ENCODE results near the gene IKZF2. TPM values are rescaled to one million over a fixed set of nuclear protein-coding genes. Genes with fewer than 3 reads are reported as not detected.

The IKZF2 gene
- total RNA-seq, 4 donors from 2014 or later = 37.4 to 69.3 (median 42.7) TPM

GRCh38 chr2:213152065-213152794 lies 818 bp upstream of the IKZF2 start:
- 0 to 1% methylated on average over 35 of the region's 39 CpGs for whole genome bisulfite sequencing, 2 donors
- TF ChIP-seq POLR2A (IDR thresholded peaks at IDR 0.05) = no peak
- TF ChIP-seq CTCF (IDR thresholded peaks at IDR 0.05) = no peak
- intact Hi-C loops (cut with DNase I; ENCODE audit: low total_unique reads) = loop anchor here (10.0 kb wide), 1 partner anchor 467 kb away; no protein-coding TSS in a partner anchor
- H3K4me3 ChIP-seq (ENCODE audit: low read depth, poor library complexity, severe bottlenecking) = peak overlapping the region; percentile 58
- DNase-seq (ENCODE audit: low spot score in 2 of 2) = peak; percentile 42 to 91

- DNase-seq (ENCODE audit: low spot score in 2 of 2) = no peak
- peak overlapping the region; percentile 23 for H3K4me3 ChIP-seq (ENCODE audit: low read depth, poor library complexity, severe bottlenecking)
- no peak for TF ChIP-seq POLR2A (IDR thresholded peaks at IDR 0.05)
- TF ChIP-seq CTCF (IDR thresholded peaks at IDR 0.05) = no peak
- intact Hi-C loops (cut with DNase I; ENCODE audit: low total_unique reads) = loop anchor here (10.0 kb wide), 1 partner anchor 466 kb away; no protein-coding TSS in a partner anchor
- WGBS, 2 donors = 2 to 4% methylated on average over 10 of the region's 10 CpGs
These were observed 906 bp downstream of the IKZF2 start for GRCh38 chr2:213150315-213151097.

- intact Hi-C loops (cut with DNase I; ENCODE audit: low total_unique reads) = loop anchor here (10.0 kb wide), 1 partner anchor 465 kb away; no protein-coding TSS in a partner anchor
- TF ChIP-seq POLR2A (IDR thresholded peaks at IDR 0.05) = no peak
- TF ChIP-seq CTCF (IDR thresholded peaks at IDR 0.05) = no peak
- WGBS, 2 donors = 0 to 2% methylated on average over 7 of the region's 7 CpGs
- no peak for DNase-seq (ENCODE audit: low spot score in 2 of 2)
- peak overlapping the region; percentile 23 for H3K4me3 ChIP-seq (ENCODE audit: low read depth, poor library complexity, severe bottlenecking)
These were observed 1.5 kb downstream of the IKZF2 start for GRCh38 chr2:213149949-213150314.

GRCh38 chr2:213149294-213149875 lies 2.0 kb downstream of the IKZF2 start:
- DNase-seq (ENCODE audit: low spot score in 2 of 2) = no peak
- intact Hi-C loops (cut with DNase I; ENCODE audit: low total_unique reads) = no loop called here
- WGBS, 2 donors = 20 to 24% methylated on average over 3 of the region's 3 CpGs
- no peak for TF ChIP-seq CTCF (IDR thresholded peaks at IDR 0.05)
- no peak for TF ChIP-seq POLR2A (IDR thresholded peaks at IDR 0.05)
- no peak overlapping the region for H3K4me3 ChIP-seq (ENCODE audit: low read depth, poor library complexity, severe bottlenecking)

- DNase-seq (ENCODE audit: low spot score in 2 of 2) = no peak
- no peak overlapping the region for H3K4me3 ChIP-seq (ENCODE audit: low read depth, poor library complexity, severe bottlenecking)
- no peak for TF ChIP-seq POLR2A (IDR thresholded peaks at IDR 0.05)
- no peak for TF ChIP-seq CTCF (IDR thresholded peaks at IDR 0.05)
- intact Hi-C loops (cut with DNase I; ENCODE audit: low total_unique reads) = no loop called here
- 42 to 48% methylated on average over 2 of the region's 2 CpGs for WGBS, 2 donors
These were observed 2.7 kb downstream of the IKZF2 start for GRCh38 chr2:213148572-213149261.
